Fibroblast of gingiva (primary cell): ENCODE results near the gene FAM229A.

Experiments used
- DNase-seq: peaks from one replicate; pipeline ENCODE4 v3.0.0-alpha.2; 2011; ENCODE audit warnings: low read depth

FAM229A gene

GRCh38 chr1:32349211-32349708, 13.0 kb downstream of the FAM229A start:
- DNase-seq: peak; percentile 14

DNA sequence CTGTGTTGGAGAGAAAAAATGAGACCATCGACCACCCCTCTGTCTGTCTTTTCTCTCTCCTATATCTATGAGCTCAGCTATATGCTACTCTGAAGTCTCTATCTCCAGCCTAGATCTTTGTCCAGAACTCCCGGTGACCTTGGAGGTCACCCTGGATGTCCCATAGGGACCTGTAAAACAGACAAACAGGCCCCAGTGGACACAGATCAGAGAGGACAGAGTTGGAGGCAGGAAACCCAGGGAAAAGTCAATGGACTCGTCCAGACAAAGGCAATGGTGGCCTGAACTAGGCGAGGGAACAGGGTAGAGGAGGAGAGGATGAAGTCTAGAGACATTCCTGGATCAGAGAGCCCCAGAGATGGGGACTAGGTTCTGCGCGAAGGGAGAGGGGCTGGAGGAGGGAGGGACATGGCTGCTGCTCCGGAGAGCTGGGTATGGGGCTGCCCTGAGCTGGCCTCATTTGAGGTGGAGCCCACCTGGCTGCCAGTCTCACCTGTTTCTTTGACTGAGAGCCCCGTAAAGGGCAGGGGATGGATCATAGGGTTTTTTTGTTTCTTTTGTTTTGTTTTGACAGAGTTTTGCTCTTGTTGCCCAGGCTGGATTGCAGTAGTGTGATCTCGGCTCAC, 15.6 kb downstream of the FAM229A start:
- DNase-seq: no peak

DNA sequence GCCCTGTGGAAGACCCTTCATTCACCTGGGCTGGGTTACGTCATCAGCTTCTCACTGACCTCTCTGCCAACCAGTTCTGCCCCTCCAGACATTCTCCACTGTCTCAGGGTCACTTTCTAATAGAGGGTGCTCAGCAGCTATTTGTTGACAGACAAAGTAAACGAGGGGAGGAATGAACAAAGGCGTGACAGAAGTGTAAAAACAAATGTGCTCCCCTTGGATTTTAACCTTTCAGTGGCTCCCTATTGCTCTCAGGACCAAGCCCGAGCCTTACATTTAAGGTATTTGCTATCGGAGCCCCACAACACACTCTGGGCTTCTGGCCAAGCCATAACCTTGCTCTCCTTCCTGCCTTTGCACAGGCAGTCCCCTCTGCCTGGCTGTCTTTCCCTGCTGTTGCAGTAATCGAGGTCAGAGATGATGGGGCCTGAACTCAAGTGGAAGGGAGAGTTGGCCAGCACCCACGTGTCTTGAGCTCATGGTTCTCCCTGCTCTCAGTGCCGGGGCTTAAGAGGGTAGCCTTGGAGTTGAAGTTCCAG, 16.9 kb downstream of the FAM229A start:
- DNase-seq: no peak

- DNase-seq: no peak
These were observed 19.6 kb downstream of the FAM229A start for GRCh38 chr1:32342704-32343103.

DNA sequence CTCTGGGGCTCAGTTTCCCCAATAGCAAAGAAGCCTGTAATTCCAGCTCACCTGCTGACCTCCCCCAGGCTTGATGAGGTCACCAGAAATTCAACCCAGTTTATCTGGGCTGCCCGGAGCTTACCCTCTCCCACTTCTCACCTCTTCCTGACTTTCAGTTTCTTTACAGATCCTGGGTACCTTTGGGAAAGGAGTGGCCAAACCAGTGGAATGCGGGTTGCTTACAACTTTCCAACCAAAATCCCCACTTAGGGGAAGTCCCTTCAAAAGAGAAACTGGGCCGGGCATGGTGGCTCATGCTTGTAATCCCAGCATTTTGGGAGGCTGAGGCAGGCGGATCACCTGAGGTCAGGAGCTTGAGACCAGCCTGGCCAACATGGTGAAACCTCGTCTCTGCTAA, 20.3 kb downstream of the FAM229A start:
- DNase-seq: no peak

DNA sequence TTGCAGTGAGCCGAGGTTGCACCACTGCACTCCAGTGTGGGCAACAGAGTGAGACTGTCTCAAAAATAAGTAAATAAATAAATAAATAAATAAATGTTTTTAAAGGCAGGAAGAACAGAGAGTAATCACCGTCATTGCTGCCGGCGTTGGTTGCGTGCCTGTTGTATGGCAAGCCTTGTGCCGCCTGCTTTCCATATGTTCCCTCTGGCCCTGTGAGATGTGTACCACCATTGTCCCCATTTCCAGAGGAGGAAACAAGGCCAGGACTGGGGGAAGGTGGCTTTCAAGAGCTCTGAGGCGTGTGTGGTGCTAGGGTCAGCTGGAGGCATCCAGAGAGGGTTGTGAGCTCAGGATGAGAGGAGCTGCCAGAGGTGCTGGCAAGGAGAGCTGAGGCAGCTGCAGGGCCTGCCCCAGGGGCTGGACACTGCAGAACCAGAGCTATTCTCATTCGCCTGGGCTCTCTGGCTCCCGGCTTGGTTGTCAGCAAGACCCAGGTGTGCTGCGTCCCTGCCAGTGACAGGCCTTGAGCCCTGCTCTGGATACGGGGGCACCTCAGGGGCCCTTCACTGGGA, 21.0 kb downstream of the FAM229A start:
- DNase-seq: no peak

- no peak for DNase-seq
These were observed 22.8 kb downstream of the FAM229A start for GRCh38 chr1:32339363-32339978.

DNA sequence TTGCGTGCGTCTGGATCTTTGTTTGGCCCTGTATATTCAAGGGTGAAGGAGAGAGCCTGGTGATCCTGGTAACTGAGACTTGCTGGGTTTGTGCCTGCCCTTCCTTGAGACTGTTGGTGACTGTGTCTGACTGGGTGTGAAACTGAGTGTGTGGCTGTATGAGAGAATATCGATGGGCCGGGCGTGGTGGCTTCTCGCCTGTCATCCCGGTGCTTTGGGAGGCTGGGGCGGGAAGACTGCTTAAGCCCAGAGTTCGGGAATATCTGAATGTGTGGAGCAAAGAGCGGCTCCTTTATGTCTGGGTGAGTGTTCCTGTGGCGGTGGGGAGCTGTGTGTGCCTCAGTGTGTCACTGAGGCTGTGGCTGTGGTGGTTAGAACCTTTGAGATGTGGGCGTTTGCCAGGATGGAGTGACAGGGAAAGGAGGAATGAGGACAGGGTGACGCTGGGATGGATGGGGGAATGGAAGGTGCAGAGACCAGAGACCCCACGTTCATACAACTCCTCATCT, 23.6 kb downstream of the FAM229A start:
- no peak for DNase-seq

GRCh38 chr1:32337855-32338636, 24.2 kb downstream of the FAM229A start:
- no peak for DNase-seq

DNA sequence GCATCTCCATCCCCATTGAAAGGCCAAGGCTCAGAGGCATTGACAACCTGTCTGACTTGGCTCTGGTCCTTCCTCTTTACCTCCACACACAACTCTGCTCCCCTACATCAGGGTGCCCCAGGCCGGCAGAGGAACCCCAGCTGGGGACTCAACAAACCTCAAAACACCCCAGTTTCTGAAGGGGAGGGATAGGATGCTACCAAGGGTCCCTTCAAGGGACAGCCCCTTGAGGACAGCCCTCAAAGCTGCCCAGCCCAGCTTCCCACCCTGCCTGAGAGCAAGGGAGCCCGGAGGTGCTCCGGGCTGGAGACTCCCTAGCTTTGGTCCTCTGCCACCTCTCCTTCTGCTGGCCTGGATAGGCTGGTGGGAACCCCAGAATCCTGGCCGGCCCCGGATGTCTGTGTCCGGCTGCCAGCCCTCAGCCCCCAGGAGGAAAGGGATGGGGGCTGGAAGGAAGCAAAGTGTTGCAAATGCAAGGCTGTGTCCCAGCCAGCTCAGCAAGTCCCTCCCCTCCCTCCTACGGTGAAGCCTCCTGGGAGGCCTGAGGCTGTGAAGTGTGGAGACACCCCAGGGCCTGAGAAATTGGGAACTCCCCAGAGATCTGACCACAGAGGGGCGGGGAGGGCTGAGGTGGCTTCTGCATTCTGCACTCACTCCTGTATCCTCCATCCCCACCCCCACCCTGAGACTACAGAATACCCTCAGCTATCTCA, 25.2 kb downstream of the FAM229A start:
- DNase-seq: no peak

DNA sequence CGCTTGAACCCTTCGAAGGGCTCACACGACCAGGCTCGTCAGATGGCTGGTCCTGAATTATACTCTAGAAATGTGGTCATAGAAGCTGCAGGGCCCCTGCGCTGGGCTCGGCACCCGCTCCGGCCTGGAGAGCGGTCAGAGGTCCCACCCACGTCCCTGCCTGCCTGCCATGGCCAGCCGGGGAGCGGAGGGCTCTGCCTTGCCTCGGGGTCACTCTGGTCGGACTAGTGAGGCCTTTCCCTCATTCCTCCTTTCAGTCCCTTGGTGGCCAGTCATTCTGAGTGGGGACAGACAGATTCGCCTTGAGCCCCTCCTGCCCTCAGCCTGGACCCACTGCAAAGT, 25.7 kb downstream of the FAM229A start:
- DNase-seq: no peak

DNA sequence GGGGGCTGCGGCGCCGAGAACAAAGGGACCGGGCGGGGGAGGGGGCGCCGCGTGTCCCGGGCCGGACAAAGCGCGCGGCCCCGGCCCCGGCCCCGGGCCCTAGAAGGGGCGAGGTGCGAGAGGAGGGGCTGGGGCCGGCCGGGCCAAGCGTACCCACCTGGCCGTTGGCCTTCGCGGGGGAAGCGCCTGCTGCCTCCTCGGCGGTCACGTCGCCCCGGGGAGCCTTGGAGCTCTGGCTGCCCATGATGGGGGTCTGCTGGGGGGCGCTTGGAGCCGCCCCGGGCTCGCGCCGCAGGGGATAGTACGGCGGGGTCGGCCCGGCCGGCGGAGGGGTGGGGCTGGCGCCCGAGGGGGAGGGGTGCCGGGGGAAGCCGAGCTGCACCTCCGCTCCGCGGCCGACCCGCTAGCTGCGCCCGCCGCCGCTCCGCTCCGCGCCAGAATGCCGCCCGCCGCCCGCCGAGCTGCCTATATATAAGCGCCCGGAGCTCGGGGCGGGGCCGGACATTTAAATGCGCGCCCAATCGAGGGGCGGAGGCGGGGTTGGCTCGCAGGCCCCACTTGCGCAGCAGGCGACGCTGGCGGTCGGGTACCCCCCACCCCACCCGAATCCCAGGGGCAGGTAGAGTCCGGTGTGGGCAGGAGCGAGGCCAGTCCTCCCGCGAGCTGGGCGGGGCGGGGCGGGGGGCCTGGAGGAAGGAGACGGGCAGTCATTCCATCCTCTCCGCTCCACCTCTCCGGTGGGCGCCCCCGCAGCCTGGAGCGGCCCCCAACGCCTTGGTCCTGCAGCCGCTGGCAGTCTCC, 26.3 kb downstream of the FAM229A start, which contains the start of gene MARCKSL1:
TSS of gene MARCKSL1 (minus strand) at position 444 of the 801 bp plus-strand sequence. CDS start at position 244, 200 bp downstream.
- peak; percentile 37 for DNase-seq

DNA sequence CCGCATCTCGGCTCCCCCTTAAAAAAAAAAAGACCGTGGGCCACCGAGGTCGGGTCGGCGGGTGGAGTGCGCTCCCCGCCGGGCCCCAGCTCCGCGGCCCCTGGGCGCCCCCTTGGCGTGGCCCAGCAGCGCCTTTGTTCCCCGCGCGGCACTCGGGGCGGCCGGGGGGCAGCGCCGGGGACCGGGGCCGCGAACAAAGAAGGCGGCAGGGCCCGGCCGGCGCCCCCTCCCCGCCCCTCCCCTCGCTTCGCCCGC, 26.8 kb downstream of the FAM229A start:
- DNase-seq: no peak

GRCh38 chr1:32334864-32335534, 27.3 kb downstream of the FAM229A start:
- no peak for DNase-seq

DNA sequence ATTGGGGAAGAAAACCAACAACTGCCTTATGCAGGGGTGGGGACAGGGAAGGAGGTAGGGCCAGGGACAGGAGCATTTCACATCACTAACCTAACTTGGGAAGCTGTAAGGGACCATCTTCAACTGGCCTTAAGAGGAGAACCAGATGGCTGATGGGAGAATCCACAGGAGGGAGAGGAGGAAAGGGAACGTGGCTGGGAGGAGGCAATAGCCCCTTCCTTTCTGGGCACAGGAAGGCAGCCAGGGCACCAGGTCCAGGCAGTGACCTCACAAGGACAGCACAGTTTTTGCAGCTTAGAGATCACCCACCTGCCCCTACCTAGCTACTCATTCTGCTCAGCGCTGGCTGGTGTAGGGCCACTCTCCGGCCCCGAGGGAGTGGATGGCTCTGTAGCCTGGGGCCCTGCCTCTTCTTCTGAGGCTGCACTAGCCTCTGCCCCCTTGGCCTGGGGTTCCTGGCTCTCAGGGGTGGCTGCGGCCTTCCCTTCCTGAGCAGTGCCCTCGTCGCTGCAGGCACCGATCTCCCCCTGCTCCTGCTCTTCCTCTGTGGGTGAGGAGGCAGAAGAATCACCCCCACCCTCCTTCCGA, 27.9 kb downstream of the FAM229A start:
- DNase-seq: no peak

DNA sequence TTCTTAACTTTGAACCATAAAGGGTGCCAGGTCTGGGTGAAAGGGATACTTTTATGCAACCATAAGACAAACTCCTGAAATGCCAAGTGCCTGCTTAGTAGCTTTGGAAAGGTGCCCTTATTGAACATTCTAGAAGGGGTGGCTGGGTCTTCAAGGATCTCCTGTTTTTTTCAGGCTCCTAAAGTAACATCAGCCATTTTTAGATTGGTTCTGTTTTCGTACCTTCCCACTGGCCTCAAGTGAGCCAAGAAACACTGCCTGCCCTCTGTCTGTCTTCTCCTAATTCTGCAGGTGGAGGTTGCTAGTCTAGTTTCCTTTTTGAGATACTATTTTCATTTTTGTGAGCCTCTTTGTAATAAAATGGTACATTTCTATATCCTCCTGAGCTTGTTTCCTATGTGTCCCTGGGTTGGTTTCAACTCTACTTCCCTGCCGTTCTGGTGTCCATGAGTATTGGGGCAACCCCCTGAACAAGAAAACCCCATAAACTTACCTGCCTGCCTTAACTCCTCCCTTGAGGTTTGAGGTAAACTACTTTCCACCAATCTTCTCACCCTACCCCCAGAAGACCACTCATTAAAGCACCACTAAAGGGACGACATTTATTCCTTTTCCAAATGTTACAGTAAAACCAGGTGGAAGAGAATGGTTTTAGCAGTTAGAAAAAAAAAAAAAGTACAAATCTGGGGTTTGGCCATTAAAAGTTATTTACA, 28.9 kb downstream of the FAM229A start:
- no peak for DNase-seq

GRCh38 chr1:32332290-32333079, 29.8 kb downstream of the FAM229A start:
- no peak for DNase-seq

GRCh38 chr1:32331549-32331948, 30.7 kb downstream of the FAM229A start:
- no peak for DNase-seq
